Glomerular endothelial cell (primary cell): ENCODE measurements around the gene DCDC2. TPM values are rescaled to one million over a fixed set of nuclear protein-coding genes. Genes with fewer than 3 reads are reported as not detected.
"Not testable (repeated sequence)": the region's sequence is repeated elsewhere in the genome, so short reads cannot be mapped to it uniquely, and the experiment has no call there.

Source experiments
- DNase-seq: peaks from one replicate; pipeline ENCODE4 v3.0.0-alpha.2; 2011; ENCODE audit warnings: low read depth, low spot score; ENCODE audit errors: extremely low read depth
- total RNA-seq: library from RNA; depleted of rRNA; stranded (reverse); fragments of >200 nt; gene quantifications from 2 replicates; pipeline ENCODE4 v1.2.3, GENCODE V29; 2015

Gene DCDC2
- total RNA-seq, 1 donor from 2014 or later, result 1.5 TPM

DNA sequence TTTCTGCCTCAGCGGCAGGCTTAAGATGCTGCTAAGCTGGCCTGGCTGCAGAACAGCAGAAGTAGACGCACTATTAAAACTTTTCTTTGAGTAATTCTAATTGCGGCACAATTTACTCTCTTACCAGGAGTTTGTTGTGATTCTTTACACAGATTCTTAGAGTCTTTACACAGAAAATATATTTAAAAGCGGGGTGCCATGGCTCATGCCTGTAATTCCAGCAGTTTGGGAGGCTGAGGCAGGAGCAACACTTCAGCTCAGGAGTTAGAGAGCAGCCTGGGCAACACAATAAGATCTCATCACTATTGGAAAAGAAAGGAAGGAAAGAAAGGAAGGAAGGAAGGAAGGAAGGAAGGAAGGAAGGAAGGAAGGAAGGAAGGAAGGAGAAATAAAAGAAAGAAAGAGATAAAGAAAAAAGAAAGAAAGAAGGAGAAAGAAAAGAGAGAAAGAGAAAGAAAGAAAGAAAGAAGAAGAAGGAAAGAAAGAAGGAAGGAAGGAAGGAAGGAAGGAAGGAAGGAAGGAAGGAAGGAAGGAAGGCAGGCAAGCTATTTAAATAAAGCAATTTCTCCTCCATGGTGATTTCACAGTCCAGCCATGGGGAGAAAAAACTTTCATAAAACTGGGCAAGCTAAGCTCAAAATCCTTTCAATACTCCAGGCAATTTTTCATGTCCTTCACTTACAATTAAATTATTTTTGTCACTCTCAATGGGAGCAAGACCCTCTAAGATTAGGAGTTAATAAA lies 23.8 kb upstream of the DCDC2 start:
- DNase-seq, result no peak

GRCh38 chr6:24378473-24379097 lies 20.7 kb upstream of the DCDC2 start:
- no peak for DNase-seq

DNA sequence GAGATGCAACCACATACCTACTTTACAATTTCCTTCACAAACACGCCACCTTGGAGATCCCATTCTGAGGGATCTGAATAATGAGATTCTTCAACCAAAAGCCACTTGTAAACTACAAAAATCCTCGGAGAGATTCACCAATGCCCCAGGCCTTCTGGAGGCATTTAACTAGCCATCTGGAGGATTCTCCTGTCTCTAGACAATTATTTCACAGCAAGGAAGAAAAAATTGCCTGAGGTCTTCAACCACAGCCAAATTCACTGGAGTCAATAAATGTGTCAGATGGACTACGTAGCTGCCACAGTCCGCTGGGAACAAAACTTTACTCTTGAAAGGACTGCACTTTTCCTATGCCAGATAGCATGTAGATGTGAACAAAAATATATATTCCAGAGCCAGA lies 19.0 kb upstream of the DCDC2 start:
- no peak for DNase-seq

GRCh38 chr6:24374612-24375011 lies 16.8 kb upstream of the DCDC2 start:
- DNase-seq, result no peak

- DNase-seq, result not testable (repeated sequence)
Measured at GRCh38 chr6:24365103-24365633, 7.3 kb upstream of the DCDC2 start.

GRCh38 chr6:24362363-24362762 lies 4.5 kb upstream of the DCDC2 start:
- DNase-seq, result not testable (repeated sequence)

DNA sequence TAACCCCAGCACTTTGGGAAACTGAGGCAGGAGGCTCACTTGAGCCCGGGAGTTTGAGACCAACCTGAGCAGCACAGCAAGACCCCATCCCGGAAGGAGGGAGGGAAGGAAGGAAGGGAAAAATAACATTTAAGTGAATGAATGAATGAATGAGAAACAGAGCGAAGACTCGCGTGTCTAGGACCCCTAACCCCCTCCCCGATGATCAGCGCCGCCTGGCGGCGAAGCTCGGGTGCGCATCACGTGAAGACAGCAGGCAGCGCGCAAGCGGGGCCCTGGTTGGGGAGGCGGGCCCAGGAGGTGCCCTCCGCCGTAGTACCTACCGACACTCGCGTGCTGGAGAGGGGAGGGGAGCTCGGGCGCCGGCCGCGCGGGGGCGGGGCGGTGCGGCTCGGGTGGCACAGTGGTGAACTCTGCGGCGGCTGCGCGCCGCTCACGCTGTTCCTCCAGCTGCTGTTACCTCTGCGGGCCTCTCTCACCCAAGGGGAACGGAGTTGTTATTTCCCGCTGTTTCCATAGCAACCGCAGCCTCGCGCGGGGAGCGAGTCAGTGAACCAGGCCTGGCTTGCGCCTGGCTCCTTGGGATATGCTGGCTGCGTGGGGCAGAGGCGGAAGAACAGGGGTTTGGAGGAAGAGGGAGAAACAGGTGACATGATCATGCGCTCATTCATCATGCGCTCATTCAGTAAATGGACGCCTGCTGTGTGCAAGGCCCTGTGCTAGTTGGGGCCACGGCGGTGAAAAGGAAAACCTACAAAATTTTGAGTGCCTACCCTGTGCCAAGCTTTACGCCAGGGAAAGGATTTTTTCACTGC lies 2.0 kb upstream of the DCDC2 start:
- no peak for DNase-seq

DNA sequence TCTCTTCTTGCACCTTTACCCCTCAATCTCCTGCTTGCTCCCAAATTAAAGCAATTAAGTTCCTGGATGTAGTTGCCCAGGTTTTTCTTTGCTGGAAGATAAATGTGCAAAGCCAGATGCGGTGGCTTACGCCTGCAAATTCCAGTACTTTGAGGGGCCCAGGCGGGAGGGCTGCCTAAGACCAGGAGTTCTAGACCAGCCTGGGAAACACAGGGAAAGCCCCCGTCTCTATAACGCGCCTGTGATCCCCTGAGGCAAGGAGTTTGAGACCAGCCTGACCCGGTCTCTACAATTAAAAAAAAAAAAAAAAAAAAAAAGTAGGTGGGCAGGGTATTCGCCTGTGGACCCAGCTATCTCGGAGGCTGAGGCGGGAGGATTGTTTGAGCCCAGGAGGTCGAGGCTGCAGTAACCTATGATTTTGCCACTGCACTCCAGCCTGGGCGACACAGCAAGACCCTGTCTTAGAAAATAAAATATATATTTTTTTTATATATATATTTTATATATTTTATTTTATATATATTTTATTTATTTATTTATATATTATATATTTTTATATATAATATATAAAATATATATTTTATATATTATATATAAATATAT lies 461 bp upstream of the DCDC2 start:
- DNase-seq, result no peak

DNA sequence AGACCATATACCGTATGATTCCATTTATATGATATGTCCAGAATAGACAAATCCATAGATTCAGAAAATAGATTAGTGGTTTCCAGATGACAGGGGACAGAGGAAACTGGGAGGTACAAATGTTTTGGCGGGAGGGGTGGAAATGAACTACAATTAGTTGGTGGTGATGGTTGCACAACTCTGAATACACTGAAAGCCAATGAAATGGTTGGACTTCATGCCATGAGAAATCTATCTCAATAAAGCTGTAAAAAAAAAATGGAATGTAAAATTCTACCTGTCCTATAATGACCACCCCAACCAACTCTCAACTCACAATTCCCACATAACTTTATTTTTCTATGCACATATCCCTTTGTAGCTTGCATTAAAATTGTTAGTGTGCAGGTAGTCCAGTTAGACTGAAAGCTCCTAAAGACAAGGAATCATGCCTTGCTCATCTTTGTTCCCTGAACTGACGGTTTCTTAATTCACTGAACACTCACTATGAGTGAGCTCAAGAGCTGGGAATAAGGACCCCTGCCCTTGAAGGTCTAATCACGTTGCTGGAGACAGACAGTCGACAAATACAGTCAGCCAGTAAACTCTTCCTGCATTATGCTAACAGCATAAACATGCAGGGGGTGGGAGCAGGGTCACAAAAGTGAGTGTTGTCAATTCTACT lies 1.4 kb downstream of the DCDC2 start:
- DNase-seq, result no peak

DNA sequence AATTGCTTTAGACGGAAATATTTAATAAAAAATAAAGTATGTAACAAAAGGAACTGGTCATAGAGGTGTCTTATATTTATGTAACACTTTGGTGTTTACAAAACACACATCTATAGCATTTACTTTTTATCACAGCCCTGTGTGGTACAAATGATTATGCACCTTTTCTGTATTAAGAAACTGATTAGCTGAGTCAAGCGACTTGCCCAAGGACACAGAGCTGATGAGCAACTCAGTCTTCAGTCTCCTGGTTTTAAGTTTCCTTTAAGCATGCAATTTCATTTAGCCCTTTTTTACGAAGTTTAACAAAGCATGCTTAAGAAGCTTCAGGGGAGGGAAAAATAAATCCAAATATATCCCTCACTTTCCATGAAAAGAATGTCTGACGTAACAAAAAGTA lies 2.5 kb downstream of the DCDC2 start:
- DNase-seq, result no peak

DNA sequence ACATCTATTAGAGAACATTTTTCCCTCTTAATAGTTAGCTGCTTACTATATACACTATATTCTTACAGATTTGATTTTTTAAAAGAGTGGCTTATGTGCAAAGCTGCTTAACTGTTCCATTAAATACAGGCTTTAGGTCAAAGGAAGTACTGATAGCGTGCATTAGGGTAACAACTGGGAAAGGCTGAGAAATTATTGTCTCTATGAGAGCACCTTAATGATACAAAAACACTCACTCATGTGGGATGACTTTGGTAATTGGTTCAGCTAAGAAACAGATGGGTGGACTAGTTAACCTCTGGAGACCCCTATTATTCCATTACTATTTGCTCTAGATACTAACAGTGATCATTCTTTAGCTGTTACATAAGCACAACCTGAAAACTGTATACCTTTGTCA lies 4.0 kb downstream of the DCDC2 start:
- no peak for DNase-seq

- no peak for DNase-seq
Measured at GRCh38 chr6:24352434-24352833, 5.4 kb downstream of the DCDC2 start.

DNA sequence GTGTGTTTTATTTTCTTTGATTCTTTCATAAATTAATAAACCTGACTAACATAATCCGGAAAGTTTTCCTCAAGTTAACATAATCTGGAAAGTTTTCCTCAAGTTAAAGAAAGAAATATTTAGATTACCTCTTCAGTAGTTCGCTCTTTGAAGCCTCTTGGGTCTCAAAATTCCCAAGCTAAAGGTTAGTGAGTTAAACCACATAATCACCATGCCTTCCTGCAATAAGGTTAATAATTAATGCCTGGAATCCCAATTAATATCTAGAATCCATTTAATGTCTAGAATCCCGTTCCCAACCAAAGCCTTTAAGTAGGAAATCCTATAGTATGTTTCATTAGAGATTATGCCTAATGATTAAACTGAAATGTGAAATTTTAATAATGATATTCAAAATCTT lies 12.9 kb downstream of the DCDC2 start:
- DNase-seq, result no peak

DNA sequence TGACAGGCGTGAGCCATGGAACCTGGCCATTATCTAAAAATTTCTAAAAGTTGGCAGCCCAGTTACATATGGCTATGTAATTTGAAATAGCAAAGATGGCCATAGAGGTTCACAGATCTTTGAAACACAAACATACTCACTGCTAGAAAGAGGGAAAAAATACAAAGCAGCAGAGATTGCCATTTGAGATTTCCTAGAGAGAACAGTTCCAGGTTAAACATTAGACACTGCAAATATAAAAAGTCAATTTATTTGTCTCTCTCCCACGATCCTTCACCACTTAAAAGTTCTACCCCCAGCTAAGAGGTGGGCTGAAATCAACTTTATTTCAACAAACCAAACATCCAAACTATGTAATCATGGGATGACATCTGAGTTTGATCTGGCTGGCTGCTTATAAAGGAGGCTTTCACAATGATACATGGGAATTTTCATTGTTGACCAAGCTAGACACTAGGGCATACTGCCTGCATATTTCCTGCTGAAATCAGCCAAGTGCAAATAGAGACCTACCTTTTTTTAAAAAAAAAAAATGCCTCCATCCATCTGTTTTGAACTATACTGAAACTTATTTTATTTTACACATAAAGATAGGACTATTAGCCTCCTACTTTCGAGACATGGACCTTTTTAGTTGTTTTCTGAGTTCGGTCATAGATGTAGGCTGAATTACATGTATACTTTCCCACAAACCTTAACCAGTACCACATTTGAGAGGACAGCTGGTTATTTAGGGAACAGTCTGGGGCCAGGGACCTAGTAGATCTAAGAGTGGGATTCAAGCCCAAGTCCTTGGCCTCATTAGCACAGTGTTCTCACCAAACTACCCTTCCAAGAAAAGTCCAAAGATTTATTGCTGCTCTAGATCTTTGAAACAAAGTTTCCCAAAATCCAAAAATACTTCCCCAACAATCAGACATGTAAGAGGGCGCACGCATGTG lies 16.6 kb downstream of the DCDC2 start:
- no peak for DNase-seq

DNA sequence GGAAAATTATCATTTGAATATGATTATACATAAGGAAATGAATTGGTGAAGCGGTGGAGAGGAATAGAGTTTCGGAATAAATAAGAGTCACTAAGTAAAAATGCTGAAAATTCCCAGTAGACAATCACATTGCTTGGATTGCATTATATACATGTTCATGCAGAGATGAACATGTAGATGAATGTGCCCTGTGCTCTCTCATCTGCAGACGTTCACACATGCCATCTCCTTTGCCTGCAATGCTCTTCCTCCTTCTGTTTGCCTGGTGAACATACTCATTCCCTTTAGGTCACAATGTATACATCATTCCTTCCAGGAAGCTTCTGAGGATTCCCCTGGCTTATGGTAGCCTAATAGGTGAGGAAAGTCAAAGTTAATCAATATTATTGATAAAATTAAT lies 17.9 kb downstream of the DCDC2 start:
- DNase-seq, result no peak

DNA sequence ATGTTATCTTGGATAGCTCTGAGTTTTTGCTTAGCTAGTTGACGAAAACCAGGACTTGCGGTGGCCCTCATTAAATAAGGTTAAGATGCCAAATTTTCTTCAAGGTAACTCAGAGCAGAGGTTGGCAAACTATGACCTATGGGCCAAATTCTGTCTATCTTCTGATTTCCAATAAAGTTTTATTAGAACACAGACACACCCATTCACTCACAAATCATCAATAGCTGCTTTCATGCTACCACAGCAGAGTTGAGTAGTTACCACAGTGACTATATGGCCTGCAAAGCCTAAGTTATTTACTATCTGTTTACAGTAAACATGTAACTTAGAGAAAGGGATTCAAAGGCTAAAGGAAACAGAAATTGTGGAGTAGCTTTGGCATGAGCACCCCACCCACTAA lies 23.6 kb downstream of the DCDC2 start:
- no peak for DNase-seq

DNA sequence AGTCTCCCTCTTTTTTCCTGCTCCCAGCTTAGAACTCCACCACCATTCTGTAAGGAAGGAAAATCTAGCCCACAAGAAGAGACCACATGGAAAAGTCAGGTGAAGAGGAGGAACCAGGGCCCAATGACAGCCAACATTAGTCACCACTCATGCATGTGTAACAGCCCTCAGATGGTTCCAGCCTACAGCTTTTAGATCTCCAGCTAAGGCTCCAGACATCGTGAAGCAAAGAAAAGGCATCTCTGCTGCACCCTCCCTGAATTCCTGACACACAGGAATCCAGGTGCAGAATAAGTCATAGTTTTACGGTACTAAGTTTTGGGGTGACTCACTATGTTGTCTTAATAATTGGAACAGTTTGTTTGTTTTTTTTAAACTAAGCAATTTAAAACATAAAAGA lies 25.5 kb downstream of the DCDC2 start:
- no peak for DNase-seq

DNA sequence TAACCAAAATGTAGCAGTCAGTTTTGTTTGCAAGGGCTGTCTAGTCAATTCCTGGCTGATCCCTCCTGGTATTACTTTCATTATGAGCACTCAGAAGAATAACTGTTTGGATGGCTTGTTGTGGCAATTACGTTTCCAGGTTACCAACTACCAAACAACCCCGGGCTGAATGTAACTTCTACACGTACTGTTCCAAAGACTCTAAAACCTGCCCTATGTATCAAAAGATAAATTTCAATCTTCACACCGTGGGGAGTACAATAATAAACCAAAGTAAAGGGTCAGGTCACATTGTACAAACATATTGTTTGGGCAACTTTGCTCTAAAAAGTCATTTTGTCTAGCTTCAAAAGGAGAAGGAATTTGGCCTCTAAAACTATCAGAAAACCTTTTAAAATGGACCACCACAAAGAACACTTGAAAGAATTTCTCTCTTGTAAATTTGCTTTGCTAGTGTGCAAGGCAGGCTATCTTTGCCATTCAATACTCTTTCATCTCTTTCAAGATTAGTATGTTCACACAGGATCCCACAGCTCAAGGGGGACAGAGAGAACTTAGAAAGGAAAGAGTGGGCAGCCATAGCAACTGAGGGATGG lies 27.6 kb downstream of the DCDC2 start:
- DNase-seq, result no peak

DNA sequence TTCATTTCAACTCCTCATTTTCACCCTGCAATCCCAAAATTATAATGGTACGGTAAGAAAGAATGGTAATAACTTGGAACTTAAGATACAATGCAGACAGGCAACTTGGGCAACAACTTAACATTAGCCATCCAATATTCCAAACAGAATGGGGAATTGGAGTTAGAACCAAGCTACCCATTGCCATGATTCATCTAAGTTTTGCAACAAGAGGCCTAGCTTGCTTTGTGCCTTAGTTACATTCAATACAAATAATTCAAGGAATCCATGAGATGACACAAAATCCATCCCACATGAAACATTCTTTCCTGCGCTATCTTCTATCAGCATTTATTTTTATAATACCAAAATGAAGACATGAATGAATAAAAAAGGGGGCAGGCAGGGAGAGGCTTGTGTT lies 28.4 kb downstream of the DCDC2 start:
- DNase-seq, result no peak
